HepG2 (cell line): ENCODE measurements around the gene ZNF474. TPM values are rescaled to one million over a fixed set of nuclear protein-coding genes. Genes with fewer than 3 reads are reported as not detected.

ENCODE experiments used
- ATAC-seq: fragments of 200-7000 bp; cut with Tn5 transposase; 3 replicates; pipeline ENCODE4 v1.9.1; 2020; ENCODE audit warnings: mild to moderate bottlenecking, moderate library complexity
- BruUV-seq: library from RNA; stranded (reverse); fragments of 400-500 nt; replicated peaks from 2 replicates; lab custom pipeline; 2021; lab: Mats Ljungman, UMichigan
- CTCF ChIA-PET: fragments of 300-600 bp; formaldehyde crosslinking; extraction: SDS; loops from one replicate; lab custom pipeline; 2021; ENCODE audit warnings: low total read pairs, inconsistent platforms, low intra/inter-chr PET ratio; lab: Yijun Ruan, JAX
- POLR2A ChIA-PET: fragments of 350-600 bp; sonication (Branson Sonifier 250); formaldehyde crosslinking; loops from one replicate; lab custom pipeline; 2020; ENCODE audit warnings: antibody characterized with exemption, inconsistent platforms; lab: Yijun Ruan, JAX
- DNase-seq: peaks from one replicate; pipeline ENCODE4 v3.0.0-alpha.2; 2015; ENCODE audit warnings: low spot score
- FAIRE-seq: peaks from 3 replicates; lab custom pipeline; 2011; peaks lifted over from hg19 to GRCh38; lab: Jason Lieb, UNC
- H2AFZ ChIP-seq: one replicate; pipeline ENCODE4 v1.6.1; 2011; ENCODE audit warnings: low read length, inconsistent platforms
- H3K27ac ChIP-seq: fragments of 300-600 bp; 3 replicates; pipeline ENCODE4 v1.8.0; 2011; ENCODE audit warnings: mixed run types, mild to moderate bottlenecking, mixed read lengths, low read length, inconsistent platforms; ENCODE audit not compliant: insufficient read depth; ENCODE audit errors: extremely low read length
- H3K27me3 ChIP-seq, 2 experiments: fragments of 200-600 bp in 1 of 2; 2 replicates in 1 of 2; 3 replicates in 1 of 2; pipeline versions ENCODE4 v1.6.0 to v1.8.0; 2011; ENCODE audit warnings: low read length in 2 of 2, mild to moderate bottlenecking in 2 of 2, moderate library complexity in 2 of 2, inconsistent platforms in 1 of 2; ENCODE audit not compliant: insufficient read depth in 2 of 2, control insufficient read depth in 1 of 2
- H3K36me3 ChIP-seq, 2 experiments: fragments of 200-600 bp in 1 of 2; replicated peaks in 1 of 2; 2 replicates in 1 of 2; 3 replicates in 1 of 2; pipeline versions ENCODE4 v1.5.1 to v1.8.0; 2011; ENCODE audit warnings: low read length in 2 of 2, inconsistent platforms in 1 of 2; ENCODE audit not compliant: insufficient read depth in 2 of 2, control insufficient read depth in 1 of 2
- H3K4me1 ChIP-seq: 2 replicates; pipeline ENCODE4 v1.5.1; 2012; ENCODE audit warnings: low read length, inconsistent platforms; ENCODE audit not compliant: insufficient read depth
- H3K4me2 ChIP-seq: 2 replicates; pipeline ENCODE4 v1.6.0; 2011; ENCODE audit warnings: low read depth, low read length, inconsistent platforms
- H3K4me3 ChIP-seq, 3 experiments: fragments of 200-600 bp in 1 of 3; sonication (generic), shearing (Covaris generic) in 1 of 3; replicated peaks in 1 of 3; 2 replicates each; pipeline ENCODE4 v1.5.1; 2011 to 2016; ENCODE audit warnings: low read length in 3 of 3, inconsistent platforms in 2 of 3, low read depth in 2 of 3, mild to moderate bottlenecking in 2 of 3, control low read depth in 1 of 3, mixed read lengths in 1 of 3; ENCODE audit not compliant: insufficient read depth in 1 of 3
- H3K79me2 ChIP-seq: one replicate; pipeline ENCODE4 v1.6.1; 2011; ENCODE audit warnings: low read length, inconsistent platforms; ENCODE audit not compliant: insufficient read depth
- H3K9ac ChIP-seq: 2 replicates; pipeline ENCODE4 v1.6.0; 2011; ENCODE audit warnings: mild to moderate bottlenecking, low read depth, low read length, inconsistent platforms; ENCODE audit not compliant: insufficient read depth
- H3K9me3 ChIP-seq: 2 replicates; pipeline ENCODE4 v1.5.1; 2012; ENCODE audit warnings: mild to moderate bottlenecking, low read length
- H4K20me1 ChIP-seq: 2 replicates; pipeline ENCODE4 v1.6.0; 2011; ENCODE audit warnings: inconsistent platforms, mild to moderate bottlenecking, low read length, moderate library complexity; ENCODE audit not compliant: insufficient read depth
- ARNT2 ChIP-seq: sonication (generic); formaldehyde crosslinking; IDR thresholded peaks from 2 replicates; pipeline ENCODE4 v1.8.0; 2022; ENCODE audit warnings: mild to moderate bottlenecking, low read depth, missing genetic modification reagents, moderate library complexity
- CREM ChIP-seq, 2 experiments: sonication (generic) in 1 of 2; formaldehyde crosslinking in 1 of 2; IDR thresholded peaks; 2 replicates each; pipeline versions ENCODE4 v1.4.0 to v1.6.1; 2016 to 2020; ENCODE audit warnings: antibody characterized with exemption in 1 of 2, mild to moderate bottlenecking in 1 of 2, missing genetic modification reagents in 1 of 2
- NCOA5 ChIP-seq: sonication (generic); formaldehyde crosslinking; IDR thresholded peaks from 2 replicates; pipeline ENCODE4 v1.4.0; 2020; ENCODE audit warnings: missing genetic modification reagents
- ZNF446 ChIP-seq: sonication (generic); formaldehyde crosslinking; IDR thresholded peaks from 2 replicates; pipeline ENCODE4 v1.5.0; 2020; ENCODE audit warnings: mild to moderate bottlenecking, missing genetic modification reagents
- WGBS: methylation state at CpG from one replicate; pipeline ENCODE4 v1.1.6; 2017; ENCODE audit warnings: low lambda C conversion rate; 5-methylcytosine and 5-hydroxymethylcytosine counted together
- in situ Hi-C: cut with HindIII; loops from 2 replicates; pipeline ENCODE4 v1.10.0; 2017; ENCODE audit warnings: low pct_unique_long_range_greater_than_20kb; ENCODE audit not compliant: extremely low pct_ligation_motif_present
- intact Hi-C: fragments of 100-400 bp; cut with micrococcal nuclease; formaldehyde crosslinking; loops from one replicate; pipeline ENCODE4 v1.10.0; 2022; ENCODE audit not compliant: unreplicated experiment
- polyA plus RNA-seq, 8 experiments: library from polyadenylated mRNA; depleted of rRNA in 3 of 8; stranded (reverse) in 7 of 8; unstranded in 1 of 8; fragments of >200 nt; fragmentation: Illumina TruSeq in 4 of 8; extraction: Trizol in 4 of 8; gene quantifications; 2 replicates each; pipeline versions ENCODE4 v1.2.1 to v1.2.3, GENCODE V29; 2011 to 2016; ENCODE audit warnings: low read depth in 4 of 8, missing spikeins in 1 of 8, mixed read lengths in 1 of 8; ENCODE audit not compliant: insufficient read depth in 1 of 8
- total RNA-seq, 5 experiments: library from RNA; depleted of rRNA; stranded (reverse); fragments of >200 nt; fragmentation: Illumina TruSeq; extraction: Trizol; gene quantifications; 2 replicates each; pipeline ENCODE4 v1.2.3, GENCODE V29; 2016; ENCODE audit warnings: low read depth in 1 of 5
- TF ChIP-seq, protein P1 (sequence below): IDR thresholded peaks from 2 replicates; pipeline ENCODE4 v1.6.1; 2016; ENCODE audit warnings: missing biosample characterization, missing genetic modification reagents, low read depth

Gene ZNF474
- total and polyA plus RNA-seq, 2 of the 13 experiments (the other 11 are each of a cell fraction or from before 2014, with no cell fraction given) = 0.07 TPM; not detected in 1

GRCh38 chr5:122183788-122184170, 54.4 kb downstream of the ZNF474 start (continued):
- TF ChIP-seq, protein P1, sequence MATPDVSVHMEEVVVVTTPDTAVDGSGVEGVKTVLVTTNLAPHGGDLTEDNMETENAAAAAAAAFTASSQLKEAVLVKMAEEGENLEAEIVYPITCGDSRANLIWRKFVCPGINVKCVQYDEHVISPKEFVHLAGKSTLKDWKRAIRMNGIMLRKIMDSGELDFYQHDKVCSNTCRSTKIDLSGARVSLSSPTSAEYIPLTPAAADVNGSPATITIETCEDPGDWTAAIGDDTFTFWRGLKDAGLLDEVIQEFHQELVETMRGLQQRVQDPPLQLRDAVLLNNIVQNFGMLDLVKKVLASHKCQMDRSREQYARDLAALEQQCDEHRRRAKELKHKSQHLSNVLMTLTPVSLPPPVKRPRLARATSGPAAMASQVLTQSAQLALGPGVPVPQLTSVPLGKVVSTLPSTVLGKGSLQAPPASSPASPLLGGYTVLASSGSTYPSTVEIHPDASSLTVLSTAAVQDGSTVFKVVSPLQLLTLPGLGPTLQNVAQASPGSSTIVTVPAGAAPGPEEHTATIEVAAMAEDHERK = no peak
- TF ChIP-seq ZNF446 (no peak), ARNT2 (CRISPR knock-in tag) (no peak), NCOA5 (CRISPR knock-in tag) (no peak)

- ChIA-PET CTCF (no interaction called here), POLR2A (no interaction called here)
- H3K4me3 ChIP-seq = no peak overlapping the region
- WGBS = 49% methylated on average over 5 of the region's 5 CpGs
- FAIRE-seq = no peak
- in situ Hi-C loops = no loop called here
- BruUV-seq = no TSS peak
- H3K4me1 ChIP-seq = no peaks in the 10 kb centered on the region
- H3K27ac ChIP-seq = no peak overlapping the region
- no peak overlapping the region for H2AFZ ChIP-seq
- no peaks in the 10 kb centered on the region for H4K20me1 ChIP-seq
- no peak for ATAC-seq
- no peak for DNase-seq
- H3K9me3 ChIP-seq = no peaks in the 10 kb centered on the region
- no peaks in the 10 kb centered on the region for H3K79me2 ChIP-seq
- intact Hi-C loops = no loop called here
- TF ChIP-seq CREM (IDR thresholded peaks at IDR 0.05) (no peak), CREM (CRISPR knock-in tag; IDR thresholded peaks at IDR 0.05) (no peak)
- H3K27me3 ChIP-seq = no peaks in the 10 kb centered on the region; a peak in 1 of 5 replicates
- H3K36me3 ChIP-seq = no peaks in the 10 kb centered on the region
- H3K9ac ChIP-seq = no peak overlapping the region
- H3K4me2 ChIP-seq = no peak overlapping the region
Measured at GRCh38 chr5:122184676-122185255, 55.4 kb downstream of the ZNF474 start.
